ENCODE results near the gene HPD.

GRCh38 chr12:121872546-121873215, 14.0 kb upstream of the HPD start:
- no peak for TF ChIP-seq CTCF (IDR thresholded peaks at IDR 0.05; ENCODE audit: low read depth, low read length)
- no peak for TF ChIP-seq POLR2A (IDR thresholded peaks at IDR 0.05; ENCODE audit: extremely low read depth, insufficient read length)
- no peak for TF ChIP-seq MYC (IDR thresholded peaks at IDR 0.05; ENCODE audit: low read depth, low read length)
- TF ChIP-seq MAX (IDR thresholded peaks at IDR 0.05; ENCODE audit: low read depth, low read length), result no peak
